Ovary (tissue), 3 donors: Measurements from ENCODE around the gene ZNF593OS.

Experiments used
- CTCF ChIP-seq, 3 donors: fragments of 450-650 bp in 2 of 3; fragments of 200-600 bp in 1 of 3; IDR thresholded peaks; one replicate each; pipeline versions ENCODE4 v1.5.1 to v1.8.0; 2016 to 2022; ENCODE audit warnings: antibody characterized with exemption in 3 of 3, mild to moderate bottlenecking in 1 of 3
- POLR2A ChIP-seq: fragments of 450-650 bp; IDR thresholded peaks from one replicate; pipeline ENCODE4 v1.6.1; 2017; ENCODE audit warnings: antibody characterized with exemption, mild to moderate bottlenecking, moderate library complexity
- donor health status: DM: no; HTN: no; CAD: no.

- no peak for TF ChIP-seq CTCF (IDR thresholded peaks at IDR 0.05)
- TF ChIP-seq POLR2A: no peak
These were observed 40.9 kb downstream of the ZNF593OS start for GRCh38 chr1:26130695-26131094.
